H9 (cell line): Measurements from ENCODE around the gene VGLL1. TPM values are rescaled to one million over a fixed set of nuclear protein-coding genes. Genes with fewer than 3 reads are reported as not detected.

ENCODE experiments used
- DNase-seq: peaks from one replicate; pipeline ENCODE4 v3.0.0-alpha.2; 2017
- H2AFZ ChIP-seq: one replicate; pipeline ENCODE4 v1.6.1; 2013; ENCODE audit warnings: mild to moderate bottlenecking, low read length, control low read depth, moderate library complexity
- H2AK5ac ChIP-seq: 2 replicates; pipeline ENCODE4 v1.6.1; 2013; ENCODE audit warnings: low read length, control low read depth, mixed read lengths; ENCODE audit not compliant: insufficient read length
- H2BK120ac ChIP-seq: one replicate; pipeline ENCODE4 v1.6.1; 2013; ENCODE audit warnings: low read depth, mild to moderate bottlenecking, low read length, control low read depth, inconsistent platforms; ENCODE audit not compliant: poor library complexity, severe bottlenecking
- H2BK12ac ChIP-seq: 2 replicates; pipeline ENCODE4 v1.6.1; 2013; ENCODE audit warnings: low read length, control low read depth, mixed read lengths, low read depth; ENCODE audit not compliant: insufficient read length
- H2BK15ac ChIP-seq: 2 replicates; pipeline ENCODE4 v1.6.1; 2013; ENCODE audit warnings: low read depth, low read length, control low read depth
- H2BK20ac ChIP-seq: one replicate; pipeline ENCODE4 v1.6.1; 2013; ENCODE audit warnings: low read depth, mild to moderate bottlenecking, low read length, control low read depth, inconsistent platforms; ENCODE audit not compliant: poor library complexity, severe bottlenecking
- H2BK5ac ChIP-seq: 2 replicates; pipeline ENCODE4 v1.6.1; 2013; ENCODE audit warnings: low read length, control low read depth, mixed read lengths; ENCODE audit not compliant: insufficient read length
- H3K14ac ChIP-seq: 2 replicates; pipeline ENCODE4 v1.6.1; 2013; ENCODE audit warnings: low read length, control low read depth; ENCODE audit not compliant: insufficient read depth
- H3K18ac ChIP-seq: 2 replicates; pipeline ENCODE4 v1.6.1; 2013; ENCODE audit warnings: low read depth, mild to moderate bottlenecking, mixed read lengths, low read length, control low read depth; ENCODE audit not compliant: insufficient read length
- H3K23ac ChIP-seq: 2 replicates; pipeline ENCODE4 v1.6.1; 2013; ENCODE audit warnings: low read length, control low read depth, mixed read lengths, low read depth; ENCODE audit not compliant: insufficient read length
- H3K23me2 ChIP-seq: 2 replicates; pipeline ENCODE4 v1.6.1; 2013; ENCODE audit warnings: low read depth, mild to moderate bottlenecking, mixed read lengths, low read length, control low read depth; ENCODE audit not compliant: insufficient read length, poor library complexity, severe bottlenecking
- H3K27ac ChIP-seq: 2 replicates; pipeline ENCODE4 v1.5.1; 2013; ENCODE audit warnings: low read length, control low read depth, mixed read lengths, low read depth; ENCODE audit not compliant: insufficient read length
- H3K27me3 ChIP-seq: 2 replicates; pipeline ENCODE4 v1.6.1; 2013; ENCODE audit warnings: low read length, control low read depth, inconsistent platforms; ENCODE audit not compliant: insufficient read depth
- H3K4ac ChIP-seq: 2 replicates; pipeline ENCODE4 v1.6.1; 2013; ENCODE audit warnings: low read depth, mild to moderate bottlenecking, control low read depth, inconsistent platforms, low read length, moderate library complexity
- H3K4me1 ChIP-seq: 2 replicates; pipeline ENCODE4 v1.6.1; 2013; ENCODE audit warnings: low read length, control low read depth, inconsistent platforms; ENCODE audit not compliant: insufficient read depth
- H3K4me2 ChIP-seq: 2 replicates; pipeline ENCODE4 v1.6.1; 2013; ENCODE audit warnings: low read length, control low read depth, mixed read lengths; ENCODE audit not compliant: insufficient read length, insufficient read depth
- H3K56ac ChIP-seq: 2 replicates; pipeline ENCODE4 v1.6.1; 2013; ENCODE audit warnings: low read depth, mild to moderate bottlenecking, mixed read lengths, low read length, control low read depth; ENCODE audit not compliant: insufficient read length
- H3K79me1 ChIP-seq: 2 replicates; pipeline ENCODE4 v1.6.1; 2013; ENCODE audit warnings: low read depth, mild to moderate bottlenecking, moderate library complexity, low read length, control low read depth, inconsistent platforms; ENCODE audit not compliant: insufficient read depth, poor library complexity, severe bottlenecking
- H3K79me2 ChIP-seq: 2 replicates; pipeline ENCODE4 v1.6.1; 2013; ENCODE audit warnings: low read length, control low read depth, inconsistent platforms; ENCODE audit not compliant: insufficient read depth
- H3K9ac ChIP-seq: 2 replicates; pipeline ENCODE4 v1.6.1; 2013; ENCODE audit warnings: low read length, control low read depth, mixed read lengths; ENCODE audit not compliant: insufficient read length; ENCODE audit errors: extremely low read depth
- H3K9me3 ChIP-seq: one replicate; pipeline ENCODE4 v1.6.1; 2013; ENCODE audit warnings: low read depth, low read length, inconsistent platforms; ENCODE audit not compliant: control insufficient read depth
- H3T11ph ChIP-seq: one replicate; pipeline ENCODE4 v1.6.1; 2013; ENCODE audit warnings: mild to moderate bottlenecking, low read length, control low read depth, inconsistent platforms
- H4K20me1 ChIP-seq: one replicate; pipeline ENCODE4 v1.6.1; 2013; ENCODE audit not compliant: control insufficient read depth, insufficient read length, insufficient read depth
- H4K5ac ChIP-seq: 2 replicates; pipeline ENCODE4 v1.6.1; 2013; ENCODE audit warnings: low read depth, mild to moderate bottlenecking, mixed read lengths, low read length, control low read depth; ENCODE audit not compliant: insufficient read length
- H4K8ac ChIP-seq: replicated peaks from 2 replicates; pipeline ENCODE4 v1.6.1; 2013; ENCODE audit warnings: low read length, control low read depth, mixed read lengths, low read depth; ENCODE audit not compliant: insufficient read length
- H4K91ac ChIP-seq: 2 replicates; pipeline ENCODE4 v1.6.1; 2013; ENCODE audit warnings: low read depth, mild to moderate bottlenecking, moderate library complexity, mixed read lengths, low read length, control low read depth; ENCODE audit not compliant: insufficient read length
- H3K27ac Mint-ChIP-seq, 3 experiments: 2 replicates in 2 of 3; 3 replicates in 1 of 3; pipeline ENCODE4 v1.8.0; 2020 to 2021; ENCODE audit warnings: mixed read lengths in 3 of 3, mild to moderate bottlenecking in 1 of 3, moderate library complexity in 1 of 3
- H3K27me3 Mint-ChIP-seq: 2 replicates; pipeline ENCODE4 v1.8.0; 2021; ENCODE audit warnings: low read depth, mild to moderate bottlenecking, moderate library complexity, mixed read lengths
- H3K36me3 Mint-ChIP-seq, 3 experiments: 2 replicates in 2 of 3; 3 replicates in 1 of 3; pipeline ENCODE4 v1.8.0; 2020 to 2021; ENCODE audit warnings: low read depth in 3 of 3, mixed read lengths in 3 of 3; ENCODE audit not compliant: insufficient read depth in 1 of 3
- H3K4me1 Mint-ChIP-seq, 2 experiments: 2 replicates each; pipeline ENCODE4 v1.8.0; 2020; ENCODE audit warnings: mixed read lengths in 2 of 2
- H3K4me3 Mint-ChIP-seq, 2 experiments: 2 replicates in 1 of 2; 3 replicates in 1 of 2; pipeline ENCODE4 v1.8.0; 2020 to 2021; ENCODE audit warnings: mild to moderate bottlenecking in 2 of 2, mixed read lengths in 2 of 2, moderate library complexity in 1 of 2
- H3K9me3 Mint-ChIP-seq, 2 experiments: 2 replicates in 1 of 2; 3 replicates in 1 of 2; pipeline ENCODE4 v1.8.0; 2020; ENCODE audit warnings: mild to moderate bottlenecking in 2 of 2, mixed read lengths in 2 of 2, moderate library complexity in 1 of 2
- CTCF ChIP-seq: fragments of 200-600 bp; sonication (generic); conservative IDR thresholded peaks from 3 replicates; pipeline ENCODE4 v1.8.0; 2021; ENCODE audit warnings: antibody characterized with exemption, mild to moderate bottlenecking
- total RNA-seq: library from RNA; stranded (reverse); gene quantifications from 2 replicates; pipeline ENCODE4 v1.2.1, GENCODE V29; 2021

Gene VGLL1
- total RNA-seq, 1 experiment from 2014 or later: not detected

- H2AK5ac ChIP-seq: no peak overlapping the region
- no peak overlapping the region for H4K5ac ChIP-seq
- Mint-ChIP-seq H3K4me1 (peaks cover 0 to 5% of the 10 kb centered on the region in 2 experiments; a peak in 1 of 4 replicates), H3K27ac (no peak overlapping the region), H3K4me3 (no peak overlapping the region), H3K36me3 (peaks cover 0 to 3% (median 0%) of the 10 kb centered on the region in 3 experiments; a peak in 2 of 7 replicates), H3K27me3 (peaks cover 4% of the 10 kb centered on the region), H3K9me3 (peaks cover 41 to 44% of the 10 kb centered on the region in 2 experiments)
- H3K4me2 ChIP-seq: no peak overlapping the region
- no peak overlapping the region for H3K23ac ChIP-seq
- no peak overlapping the region for H2AFZ ChIP-seq
- no peak overlapping the region for H4K8ac ChIP-seq
- H3K18ac ChIP-seq: no peak overlapping the region
- H3K27ac ChIP-seq: no peak overlapping the region
- H2BK20ac ChIP-seq: no peak overlapping the region
- H2BK12ac ChIP-seq: no peak overlapping the region
- no peaks in the 10 kb centered on the region for H3K27me3 ChIP-seq
- no peak overlapping the region for H3K4ac ChIP-seq
- H3K56ac ChIP-seq: no peak overlapping the region
- no peak for DNase-seq
- no peak overlapping the region for H3T11ph ChIP-seq
- no peaks in the 10 kb centered on the region for H3K4me1 ChIP-seq
- no peaks in the 10 kb centered on the region for H4K20me1 ChIP-seq
- no peaks in the 10 kb centered on the region for H3K79me2 ChIP-seq
- H2BK120ac ChIP-seq: no peak overlapping the region
- no peak overlapping the region for H2BK15ac ChIP-seq
- no peaks in the 10 kb centered on the region for H3K79me1 ChIP-seq
- H3K23me2 ChIP-seq: no peaks in the 10 kb centered on the region
- no peak overlapping the region for H3K9ac ChIP-seq
- no peak for TF ChIP-seq CTCF
- no peak overlapping the region for H3K14ac ChIP-seq
- no peak overlapping the region for H4K91ac ChIP-seq
- peaks cover 46% of the 10 kb centered on the region for H3K9me3 ChIP-seq
- H2BK5ac ChIP-seq: no peak overlapping the region
These were observed 8.2 kb upstream of the VGLL1 start for GRCh38 chrX:136523770-136524169.
